ENCODE results near the gene SLC23A1. TPM values are rescaled to one million over a fixed set of nuclear protein-coding genes. Genes with fewer than 3 reads are reported as not detected.

The SLC23A1 gene
- total and polyA plus RNA-seq, 9 of the 15 experiments (the other 6 are each of a cell fraction or from before 2014, with no cell fraction given): 0.03 to 0.20 (median 0.05) TPM; not detected in 5

DNA sequence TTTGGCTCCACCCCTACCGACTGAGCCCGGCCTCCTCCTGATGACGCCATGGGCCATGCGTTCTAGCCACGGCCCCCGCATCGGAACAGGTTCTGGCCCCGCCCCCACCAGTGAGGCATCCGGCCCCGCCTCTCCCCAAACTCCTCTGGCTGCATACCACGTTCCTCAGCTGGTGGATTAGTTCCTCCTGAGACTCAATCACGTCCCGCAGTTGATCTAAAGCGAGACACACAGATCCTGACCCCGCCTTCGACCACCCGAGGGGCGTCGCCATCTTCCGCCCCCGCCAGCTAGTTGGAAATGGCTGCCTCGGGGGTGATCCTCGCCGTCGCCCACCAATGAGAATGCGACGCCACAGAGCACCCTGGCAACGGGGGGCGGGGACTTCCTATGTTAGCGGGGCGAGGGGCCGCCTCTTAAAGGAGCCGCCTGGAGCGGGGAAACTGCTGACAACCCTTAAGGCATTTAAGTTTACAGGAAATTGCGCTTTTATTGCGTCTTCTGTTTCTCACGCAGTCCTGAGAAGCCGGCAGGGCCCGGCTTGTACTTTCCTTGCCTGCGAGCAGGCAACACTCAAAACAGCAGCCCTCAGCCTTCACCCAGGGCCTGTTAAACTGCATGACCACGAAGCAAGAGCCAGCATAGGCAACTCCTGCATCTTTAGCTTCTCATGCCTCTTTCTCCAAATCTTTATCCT, 20.8 kb upstream of the SLC23A1 start, which contains the start of gene SPATA24 (continued):
- TF ChIP-seq, protein P1, sequence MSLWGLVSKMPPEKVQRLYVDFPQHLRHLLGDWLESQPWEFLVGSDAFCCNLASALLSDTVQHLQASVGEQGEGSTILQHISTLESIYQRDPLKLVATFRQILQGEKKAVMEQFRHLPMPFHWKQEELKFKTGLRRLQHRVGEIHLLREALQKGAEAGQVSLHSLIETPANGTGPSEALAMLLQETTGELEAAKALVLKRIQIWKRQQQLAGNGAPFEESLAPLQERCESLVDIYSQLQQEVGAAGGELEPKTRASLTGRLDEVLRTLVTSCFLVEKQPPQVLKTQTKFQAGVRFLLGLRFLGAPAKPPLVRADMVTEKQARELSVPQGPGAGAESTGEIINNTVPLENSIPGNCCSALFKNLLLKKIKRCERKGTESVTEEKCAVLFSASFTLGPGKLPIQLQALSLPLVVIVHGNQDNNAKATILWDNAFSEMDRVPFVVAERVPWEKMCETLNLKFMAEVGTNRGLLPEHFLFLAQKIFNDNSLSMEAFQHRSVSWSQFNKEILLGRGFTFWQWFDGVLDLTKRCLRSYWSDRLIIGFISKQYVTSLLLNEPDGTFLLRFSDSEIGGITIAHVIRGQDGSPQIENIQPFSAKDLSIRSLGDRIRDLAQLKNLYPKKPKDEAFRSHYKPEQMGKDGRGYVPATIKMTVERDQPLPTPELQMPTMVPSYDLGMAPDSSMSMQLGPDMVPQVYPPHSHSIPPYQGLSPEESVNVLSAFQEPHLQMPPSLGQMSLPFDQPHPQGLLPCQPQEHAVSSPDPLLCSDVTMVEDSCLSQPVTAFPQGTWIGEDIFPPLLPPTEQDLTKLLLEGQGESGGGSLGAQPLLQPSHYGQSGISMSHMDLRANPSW (CRISPR knock-in tag; IDR thresholded peaks at IDR 0.05): 0 out of 2 replicates have a peak, but pooled peaks have one; percentile 62
- TF ChIP-seq MAZ (CRISPR knock-in tag; conservative IDR thresholded peaks at IDR 0.05 in 1 of 2, IDR thresholded peaks at IDR 0.05 in 1 of 2): peak; percentile 87 to 93
- TF ChIP-seq, protein P2, sequence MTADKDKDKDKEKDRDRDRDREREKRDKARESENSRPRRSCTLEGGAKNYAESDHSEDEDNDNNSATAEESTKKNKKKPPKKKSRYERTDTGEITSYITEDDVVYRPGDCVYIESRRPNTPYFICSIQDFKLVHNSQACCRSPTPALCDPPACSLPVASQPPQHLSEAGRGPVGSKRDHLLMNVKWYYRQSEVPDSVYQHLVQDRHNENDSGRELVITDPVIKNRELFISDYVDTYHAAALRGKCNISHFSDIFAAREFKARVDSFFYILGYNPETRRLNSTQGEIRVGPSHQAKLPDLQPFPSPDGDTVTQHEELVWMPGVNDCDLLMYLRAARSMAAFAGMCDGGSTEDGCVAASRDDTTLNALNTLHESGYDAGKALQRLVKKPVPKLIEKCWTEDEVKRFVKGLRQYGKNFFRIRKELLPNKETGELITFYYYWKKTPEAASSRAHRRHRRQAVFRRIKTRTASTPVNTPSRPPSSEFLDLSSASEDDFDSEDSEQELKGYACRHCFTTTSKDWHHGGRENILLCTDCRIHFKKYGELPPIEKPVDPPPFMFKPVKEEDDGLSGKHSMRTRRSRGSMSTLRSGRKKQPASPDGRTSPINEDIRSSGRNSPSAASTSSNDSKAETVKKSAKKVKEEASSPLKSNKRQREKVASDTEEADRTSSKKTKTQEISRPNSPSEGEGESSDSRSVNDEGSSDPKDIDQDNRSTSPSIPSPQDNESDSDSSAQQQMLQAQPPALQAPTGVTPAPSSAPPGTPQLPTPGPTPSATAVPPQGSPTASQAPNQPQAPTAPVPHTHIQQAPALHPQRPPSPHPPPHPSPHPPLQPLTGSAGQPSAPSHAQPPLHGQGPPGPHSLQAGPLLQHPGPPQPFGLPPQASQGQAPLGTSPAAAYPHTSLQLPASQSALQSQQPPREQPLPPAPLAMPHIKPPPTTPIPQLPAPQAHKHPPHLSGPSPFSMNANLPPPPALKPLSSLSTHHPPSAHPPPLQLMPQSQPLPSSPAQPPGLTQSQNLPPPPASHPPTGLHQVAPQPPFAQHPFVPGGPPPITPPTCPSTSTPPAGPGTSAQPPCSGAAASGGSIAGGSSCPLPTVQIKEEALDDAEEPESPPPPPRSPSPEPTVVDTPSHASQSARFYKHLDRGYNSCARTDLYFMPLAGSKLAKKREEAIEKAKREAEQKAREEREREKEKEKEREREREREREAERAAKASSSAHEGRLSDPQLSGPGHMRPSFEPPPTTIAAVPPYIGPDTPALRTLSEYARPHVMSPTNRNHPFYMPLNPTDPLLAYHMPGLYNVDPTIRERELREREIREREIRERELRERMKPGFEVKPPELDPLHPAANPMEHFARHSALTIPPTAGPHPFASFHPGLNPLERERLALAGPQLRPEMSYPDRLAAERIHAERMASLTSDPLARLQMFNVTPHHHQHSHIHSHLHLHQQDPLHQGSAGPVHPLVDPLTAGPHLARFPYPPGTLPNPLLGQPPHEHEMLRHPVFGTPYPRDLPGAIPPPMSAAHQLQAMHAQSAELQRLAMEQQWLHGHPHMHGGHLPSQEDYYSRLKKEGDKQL (CRISPR knock-in tag; IDR thresholded peaks at IDR 0.05; ENCODE audit: borderline replicate concordance): no peak
- TF ChIP-seq, protein P3, sequence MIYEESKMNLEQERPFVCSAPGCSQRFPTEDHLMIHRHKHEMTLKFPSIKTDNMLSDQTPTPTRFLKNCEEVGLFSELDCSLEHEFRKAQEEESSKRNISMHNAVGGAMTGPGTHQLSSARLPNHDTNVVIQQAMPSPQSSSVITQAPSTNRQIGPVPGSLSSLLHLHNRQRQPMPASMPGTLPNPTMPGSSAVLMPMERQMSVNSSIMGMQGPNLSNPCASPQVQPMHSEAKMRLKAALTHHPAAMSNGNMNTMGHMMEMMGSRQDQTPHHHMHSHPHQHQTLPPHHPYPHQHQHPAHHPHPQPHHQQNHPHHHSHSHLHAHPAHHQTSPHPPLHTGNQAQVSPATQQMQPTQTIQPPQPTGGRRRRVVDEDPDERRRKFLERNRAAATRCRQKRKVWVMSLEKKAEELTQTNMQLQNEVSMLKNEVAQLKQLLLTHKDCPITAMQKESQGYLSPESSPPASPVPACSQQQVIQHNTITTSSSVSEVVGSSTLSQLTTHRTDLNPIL (CRISPR knock-in tag; IDR thresholded peaks at IDR 0.05): no peak
- no peak for TF ChIP-seq RNF2 (IDR thresholded peaks at IDR 0.05)
- TF ChIP-seq NFRKB (IDR thresholded peaks at IDR 0.05; ENCODE audit: low read depth): peak; percentile 66; the same call in 1 of the 2 replicates
- TF ChIP-seq, protein P4, sequence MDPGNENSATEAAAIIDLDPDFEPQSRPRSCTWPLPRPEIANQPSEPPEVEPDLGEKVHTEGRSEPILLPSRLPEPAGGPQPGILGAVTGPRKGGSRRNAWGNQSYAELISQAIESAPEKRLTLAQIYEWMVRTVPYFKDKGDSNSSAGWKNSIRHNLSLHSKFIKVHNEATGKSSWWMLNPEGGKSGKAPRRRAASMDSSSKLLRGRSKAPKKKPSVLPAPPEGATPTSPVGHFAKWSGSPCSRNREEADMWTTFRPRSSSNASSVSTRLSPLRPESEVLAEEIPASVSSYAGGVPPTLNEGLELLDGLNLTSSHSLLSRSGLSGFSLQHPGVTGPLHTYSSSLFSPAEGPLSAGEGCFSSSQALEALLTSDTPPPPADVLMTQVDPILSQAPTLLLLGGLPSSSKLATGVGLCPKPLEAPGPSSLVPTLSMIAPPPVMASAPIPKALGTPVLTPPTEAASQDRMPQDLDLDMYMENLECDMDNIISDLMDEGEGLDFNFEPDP (CRISPR knock-in tag; IDR thresholded peaks at IDR 0.05): no peak
- no peak for TF ChIP-seq SNRNP70 (optimal IDR thresholded peaks at IDR 0.05; ENCODE audit: low read depth, low read length)
